Natural killer cell treated with Interleukin-12 subunit alpha and Interleukin-12 subunit beta and Interleukin-15 and Interleukin-18, amount 100 ng/mL, for 72 hours (primary cell): ENCODE measurements around the gene FRMD6. TPM values are rescaled to one million over a fixed set of nuclear protein-coding genes. Genes with fewer than 3 reads are reported as not detected.

ENCODE experiments used
- ATAC-seq, 2 donors: fragments of 150-1000 bp; cut with Tn5 transposase in 1 of 2; sonication (Bioruptor Pico), chemical (Tn5 transposase) in 1 of 2; 2 replicates each; pipeline ENCODE4 v1.10.0; 2021
- DNase-seq: peaks from one replicate; pipeline ENCODE4 v3.0.0; 2022; ENCODE audit warnings: low spot score
- H3K27ac Mint-ChIP-seq, 2 donors: 1 replicate in 1 of 2; 2 replicates in 1 of 2; pipeline ENCODE4 v1.8.0; 2022; ENCODE audit warnings: mixed read lengths in 2 of 2, mild to moderate bottlenecking in 1 of 2, moderate library complexity in 1 of 2
- H3K27me3 Mint-ChIP-seq, 2 donors: 1 replicate in 1 of 2; 2 replicates in 1 of 2; pipeline ENCODE4 v1.8.0; 2022; ENCODE audit warnings: mixed read lengths in 2 of 2
- H3K36me3 Mint-ChIP-seq: one replicate; pipeline ENCODE4 v1.8.0; 2022; ENCODE audit warnings: mixed read lengths
- H3K4me1 Mint-ChIP-seq, 2 donors: 1 replicate in 1 of 2; 2 replicates in 1 of 2; pipeline ENCODE4 v1.8.0; 2022; ENCODE audit warnings: low read depth in 2 of 2, mixed read lengths in 2 of 2, mild to moderate bottlenecking in 1 of 2
- H3K4me3 Mint-ChIP-seq: one replicate; pipeline ENCODE4 v1.8.0; 2022; ENCODE audit warnings: mixed read lengths
- H3K9me3 Mint-ChIP-seq: 2 replicates; pipeline ENCODE4 v1.8.0; 2022; ENCODE audit warnings: mixed read lengths
- total RNA-seq, 2 donors: library from RNA; stranded (reverse); gene quantifications; one replicate each; pipeline ENCODE4 v1.2.3, GENCODE V29; 2022

FRMD6 gene
- total RNA-seq, 2 donors from 2014 or later: 2.5 to 3.0 TPM

DNA sequence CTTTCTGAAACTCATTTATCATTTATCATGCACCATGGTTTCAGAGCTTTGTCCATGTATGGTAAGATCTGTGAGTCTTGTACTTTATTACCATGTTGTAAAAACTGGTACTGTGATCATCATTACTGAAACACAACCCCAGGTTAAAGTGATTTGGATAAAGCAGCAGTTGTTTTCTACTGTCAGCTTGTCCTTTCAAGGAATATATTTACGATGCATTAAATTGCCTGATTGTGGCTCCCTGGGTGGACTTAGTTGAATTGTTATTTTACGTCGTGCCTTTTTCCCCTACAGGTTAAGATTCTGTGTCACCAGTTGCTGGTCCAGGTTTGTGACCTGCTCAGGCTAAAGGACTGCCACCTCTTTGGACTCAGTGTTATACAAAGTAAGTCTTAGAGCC is 46.1 kb downstream of the FRMD6 start:
- ATAC-seq: no peak
- no peak for DNase-seq
- peaks cover 11 to 12% of the 10 kb centered on the region in 2 donors for H3K27me3 Mint-ChIP-seq
- H3K36me3 Mint-ChIP-seq: no peaks in the 10 kb centered on the region
- H3K27ac Mint-ChIP-seq: no peak overlapping the region
- H3K4me1 Mint-ChIP-seq: no peaks in the 10 kb centered on the region
- H3K9me3 Mint-ChIP-seq: no peaks in the 10 kb centered on the region
- H3K4me3 Mint-ChIP-seq: no peak overlapping the region

GRCh38 chr14:51701951-51702350 is 50.2 kb downstream of the FRMD6 start:
- Mint-ChIP-seq H3K4me1 (no peaks in the 10 kb centered on the region), H3K27me3 (peaks cover 11 to 12% of the 10 kb centered on the region in 2 donors), H3K9me3 (no peaks in the 10 kb centered on the region), H3K27ac (no peak overlapping the region), H3K4me3 (no peak overlapping the region), H3K36me3 (no peaks in the 10 kb centered on the region)
- ATAC-seq (no peak), DNase-seq (no peak)

DNA sequence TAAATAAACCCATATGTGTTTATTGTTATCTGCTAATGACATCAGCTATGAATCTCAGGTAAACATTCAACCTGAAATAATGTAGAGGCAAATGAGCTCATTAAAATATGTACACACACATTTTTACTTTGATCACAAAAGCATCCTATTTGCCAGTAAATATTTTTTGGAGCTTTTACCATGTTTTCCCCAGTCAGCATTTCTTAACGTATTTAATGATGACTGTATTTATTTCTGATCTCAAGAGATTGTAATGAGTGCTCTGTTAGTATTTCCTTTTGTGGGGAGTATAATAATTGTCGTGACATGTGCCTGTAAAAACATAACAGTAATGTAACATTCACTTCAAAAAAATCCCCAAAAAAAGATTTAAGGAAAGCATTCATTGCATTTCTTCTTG is 52.1 kb downstream of the FRMD6 start:
- no peaks in the 10 kb centered on the region for H3K4me1 Mint-ChIP-seq
- ATAC-seq: no peak
- peaks cover 9 to 11% of the 10 kb centered on the region in 2 donors for H3K27me3 Mint-ChIP-seq
- H3K4me3 Mint-ChIP-seq: no peak overlapping the region
- no peak for DNase-seq
- H3K27ac Mint-ChIP-seq: no peak overlapping the region
- H3K36me3 Mint-ChIP-seq: no peaks in the 10 kb centered on the region
- no peaks in the 10 kb centered on the region for H3K9me3 Mint-ChIP-seq

DNA sequence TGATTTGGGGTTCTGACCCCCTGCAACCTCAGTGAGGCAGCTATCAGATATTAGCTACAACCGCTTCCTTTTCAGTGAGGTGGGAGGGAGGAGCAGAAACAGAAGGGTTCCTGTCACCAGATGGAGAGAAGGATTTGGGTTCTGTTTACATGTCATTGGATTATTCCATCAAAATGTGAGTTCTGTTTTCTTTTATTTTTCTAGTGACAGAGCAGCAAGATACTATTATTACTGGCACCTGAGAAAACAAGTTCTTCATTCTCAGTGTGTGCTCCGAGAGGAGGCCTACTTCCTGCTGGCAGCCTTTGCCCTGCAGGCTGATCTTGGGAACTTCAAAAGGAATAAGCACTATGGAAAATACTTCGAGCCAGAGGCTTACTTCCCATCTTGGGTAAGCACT is 52.8 kb downstream of the FRMD6 start:
- DNase-seq (no peak), ATAC-seq (no peak)
- no peaks in the 10 kb centered on the region for H3K36me3 Mint-ChIP-seq
- H3K9me3 Mint-ChIP-seq: no peaks in the 10 kb centered on the region
- H3K27ac Mint-ChIP-seq: no peak overlapping the region
- peaks cover 1 to 7% of the 10 kb centered on the region in 2 donors for H3K27me3 Mint-ChIP-seq
- H3K4me1 Mint-ChIP-seq: no peaks in the 10 kb centered on the region
- no peak overlapping the region for H3K4me3 Mint-ChIP-seq

- Mint-ChIP-seq H3K9me3 (no peaks in the 10 kb centered on the region), H3K4me3 (no peak overlapping the region), H3K27ac (no peak overlapping the region), H3K4me1 (no peaks in the 10 kb centered on the region), H3K27me3 (peaks cover 0 to under 1% of the 10 kb centered on the region in 2 donors), H3K36me3 (no peaks in the 10 kb centered on the region)
- DNase-seq (no peak), ATAC-seq (no peak)
Measured at GRCh38 chr14:51707327-51707726, 55.6 kb downstream of the FRMD6 start.

- H3K4me3 Mint-ChIP-seq: no peak overlapping the region
- no peaks in the 10 kb centered on the region for H3K9me3 Mint-ChIP-seq
- ATAC-seq: no peak
- H3K27ac Mint-ChIP-seq: no peak overlapping the region
- H3K4me1 Mint-ChIP-seq: peaks cover 5 to 8% of the 10 kb centered on the region in 2 donors
- H3K27me3 Mint-ChIP-seq: no peaks in the 10 kb centered on the region
- H3K36me3 Mint-ChIP-seq: no peaks in the 10 kb centered on the region
- no peak for DNase-seq
Measured at GRCh38 chr14:51711505-51711904, 59.8 kb downstream of the FRMD6 start.

DNA sequence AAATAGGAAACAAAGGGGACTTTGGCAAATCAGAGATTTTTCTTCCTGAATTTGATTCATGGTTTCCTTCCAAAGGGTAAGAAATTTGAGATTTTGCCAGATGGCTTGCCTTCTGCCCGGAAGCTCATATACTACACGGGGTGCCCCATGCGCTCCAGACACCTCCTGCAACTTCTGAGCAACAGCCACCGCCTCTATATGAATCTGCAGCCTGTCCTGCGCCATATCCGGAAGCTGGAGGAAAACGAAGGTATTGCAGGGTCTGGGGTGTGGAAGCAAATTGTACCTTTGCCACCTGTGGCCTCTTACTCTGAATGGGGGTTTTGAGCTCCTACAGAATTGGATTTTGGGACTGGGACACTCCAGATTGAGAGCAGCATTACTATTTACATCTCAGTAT is 63.5 kb downstream of the FRMD6 start:
- ATAC-seq (no peak), DNase-seq (no peak)
- H3K36me3 Mint-ChIP-seq: no peaks in the 10 kb centered on the region
- peaks cover 0 to 2% of the 10 kb centered on the region in 2 donors for H3K27me3 Mint-ChIP-seq
- no peak overlapping the region for H3K27ac Mint-ChIP-seq
- peaks cover 10 to 13% of the 10 kb centered on the region in 2 donors for H3K4me1 Mint-ChIP-seq
- no peak overlapping the region for H3K4me3 Mint-ChIP-seq
- no peaks in the 10 kb centered on the region for H3K9me3 Mint-ChIP-seq

DNA sequence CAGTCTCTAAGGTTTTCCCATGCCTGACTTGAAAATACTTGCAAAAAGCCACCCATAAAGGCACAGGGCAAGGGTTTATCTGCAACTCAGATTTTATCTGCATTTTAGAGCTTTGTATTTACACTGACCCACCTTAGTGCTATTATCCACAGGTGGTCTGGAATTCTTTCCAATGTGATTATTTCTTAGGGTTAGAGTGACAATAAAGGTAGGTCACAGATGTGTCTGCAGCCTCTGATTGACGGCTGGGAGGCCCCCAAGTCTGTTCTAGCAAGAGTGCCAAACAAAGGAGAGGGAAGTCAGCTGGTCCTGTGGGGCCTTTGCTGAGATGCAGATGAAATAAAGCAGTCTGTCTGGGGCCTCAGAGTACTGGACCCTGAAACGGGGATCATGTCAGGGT is 64.0 kb downstream of the FRMD6 start:
- H3K4me1 Mint-ChIP-seq: peaks cover 10 to 13% of the 10 kb centered on the region in 2 donors
- no peak overlapping the region for H3K27ac Mint-ChIP-seq
- no peaks in the 10 kb centered on the region for H3K9me3 Mint-ChIP-seq
- H3K4me3 Mint-ChIP-seq: no peak overlapping the region
- H3K27me3 Mint-ChIP-seq: peaks cover 0 to 2% of the 10 kb centered on the region in 2 donors
- ATAC-seq (no peak), DNase-seq (no peak)
- no peaks in the 10 kb centered on the region for H3K36me3 Mint-ChIP-seq

GRCh38 chr14:51716610-51717009 is 64.9 kb downstream of the FRMD6 start:
- H3K4me3 Mint-ChIP-seq: no peak overlapping the region

GRCh38 chr14:51717766-51718165 is 66.1 kb downstream of the FRMD6 start:
- DNase-seq (no peak), ATAC-seq (no peak)
- Mint-ChIP-seq H3K4me1 (peaks cover 10 to 13% of the 10 kb centered on the region in 2 donors), H3K27ac (no peak overlapping the region), H3K27me3 (peaks cover 0 to 4% of the 10 kb centered on the region in 2 donors), H3K4me3 (no peak overlapping the region), H3K36me3 (no peaks in the 10 kb centered on the region), H3K9me3 (no peaks in the 10 kb centered on the region)

More at GRCh38 chr14:51716610-51717009, 64.9 kb downstream of the FRMD6 start:
- Mint-ChIP-seq H3K4me1 (peaks cover 10 to 13% of the 10 kb centered on the region in 2 donors), H3K36me3 (no peaks in the 10 kb centered on the region), H3K9me3 (no peaks in the 10 kb centered on the region), H3K27me3 (peaks cover 0 to 4% of the 10 kb centered on the region in 2 donors), H3K27ac (no peak overlapping the region)
- no peak for DNase-seq
- ATAC-seq: no peak

GRCh38 chr14:51719955-51720354 is 68.2 kb downstream of the FRMD6 start:
- Mint-ChIP-seq H3K4me1 (peaks cover 10 to 13% of the 10 kb centered on the region in 2 donors), H3K27ac (no peak overlapping the region), H3K36me3 (no peaks in the 10 kb centered on the region), H3K27me3 (peaks cover 0 to 4% of the 10 kb centered on the region in 2 donors), H3K4me3 (no peak overlapping the region), H3K9me3 (no peaks in the 10 kb centered on the region)
- DNase-seq (no peak), ATAC-seq (no peak)

- H3K9me3 Mint-ChIP-seq: no peaks in the 10 kb centered on the region
- H3K4me3 Mint-ChIP-seq: no peak overlapping the region
- peaks cover 2 to 7% of the 10 kb centered on the region in 2 donors for H3K27me3 Mint-ChIP-seq
- H3K27ac Mint-ChIP-seq: no peak overlapping the region
- H3K36me3 Mint-ChIP-seq: no peaks in the 10 kb centered on the region
- H3K4me1 Mint-ChIP-seq: no peaks in the 10 kb centered on the region
- ATAC-seq: no peak
- no peak for DNase-seq
Measured at GRCh38 chr14:51723990-51724389, 72.3 kb downstream of the FRMD6 start.

- no peak for ATAC-seq
- no peak for DNase-seq
- Mint-ChIP-seq H3K36me3 (no peaks in the 10 kb centered on the region), H3K9me3 (no peaks in the 10 kb centered on the region), H3K4me3 (no peak overlapping the region), H3K27me3 (peaks cover 5 to 9% of the 10 kb centered on the region in 2 donors), H3K4me1 (no peaks in the 10 kb centered on the region), H3K27ac (no peak overlapping the region)
Measured at GRCh38 chr14:51724650-51725049, 72.9 kb downstream of the FRMD6 start.

DNA sequence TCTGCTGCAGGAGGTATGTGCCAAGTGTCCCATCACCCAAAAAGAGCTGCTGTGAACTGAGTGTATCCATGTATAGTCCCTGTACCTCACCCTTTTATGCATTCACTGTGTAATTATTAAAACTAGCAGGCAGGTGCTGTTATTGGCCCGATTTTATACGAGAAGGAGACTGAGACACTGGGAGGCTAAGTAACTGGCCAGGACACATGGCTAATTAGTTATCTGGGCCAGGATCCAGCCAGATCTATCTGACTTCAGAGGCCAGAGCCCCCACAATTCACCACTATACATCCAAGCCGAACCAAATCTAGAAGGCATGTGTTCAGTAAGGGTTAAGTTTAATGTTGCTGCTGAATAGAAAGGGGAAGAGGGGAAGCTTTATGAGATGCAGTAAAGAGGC is 73.4 kb downstream of the FRMD6 start:
- DNase-seq (no peak), ATAC-seq (no peak)
- Mint-ChIP-seq H3K4me1 (no peaks in the 10 kb centered on the region), H3K27me3 (peaks cover 5 to 9% of the 10 kb centered on the region in 2 donors), H3K9me3 (no peaks in the 10 kb centered on the region), H3K27ac (no peak overlapping the region), H3K36me3 (no peaks in the 10 kb centered on the region), H3K4me3 (no peak overlapping the region)

DNA sequence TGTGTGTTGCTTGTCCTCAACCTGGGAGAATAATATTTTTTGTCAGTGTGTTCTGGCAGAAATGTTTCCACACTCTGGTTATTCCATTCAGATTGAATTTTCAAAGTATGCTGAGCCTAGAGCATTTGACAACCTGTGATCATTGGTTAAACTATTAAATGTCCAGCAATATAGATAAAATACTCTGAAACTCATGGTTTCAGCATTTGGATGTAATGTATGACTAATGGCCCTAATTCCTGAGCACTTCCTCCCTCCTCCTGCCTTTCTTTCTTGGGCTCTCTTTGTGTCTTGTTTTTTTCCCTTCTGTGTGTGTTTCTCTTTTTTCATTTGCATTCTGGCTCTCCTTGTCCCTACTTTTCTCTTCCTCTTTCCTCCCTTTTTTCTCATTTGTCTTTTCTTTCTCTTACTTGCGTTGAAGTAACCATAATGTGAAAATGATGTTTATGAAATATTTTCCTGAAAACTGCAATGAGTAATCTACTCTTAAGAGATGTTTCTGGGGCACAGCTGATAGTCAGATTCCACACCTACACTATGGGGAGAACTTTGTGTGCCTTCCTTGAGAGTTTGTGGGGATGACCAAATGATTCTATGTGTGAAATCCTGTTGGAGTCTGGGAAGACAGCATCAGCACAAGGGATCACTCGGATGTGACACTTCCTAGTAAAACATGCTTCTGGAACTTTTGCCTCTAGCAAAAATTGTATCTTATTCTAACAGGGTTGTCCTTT is 74.6 kb downstream of the FRMD6 start:
- H3K27ac Mint-ChIP-seq: no peak overlapping the region
- H3K9me3 Mint-ChIP-seq: no peaks in the 10 kb centered on the region
- H3K36me3 Mint-ChIP-seq: no peaks in the 10 kb centered on the region
- H3K4me1 Mint-ChIP-seq: no peaks in the 10 kb centered on the region
- DNase-seq (no peak), ATAC-seq (no peak)
- H3K4me3 Mint-ChIP-seq: no peak overlapping the region
- H3K27me3 Mint-ChIP-seq: peaks cover 6 to 13% of the 10 kb centered on the region in 2 donors
